ENCODE results near the gene MGAT5. TPM values are rescaled to one million over a fixed set of nuclear protein-coding genes. Genes with fewer than 3 reads are reported as not detected.

The MGAT5 gene
- total RNA-seq, 1 experiment from 2014 or later, result 11.5 TPM

DNA sequence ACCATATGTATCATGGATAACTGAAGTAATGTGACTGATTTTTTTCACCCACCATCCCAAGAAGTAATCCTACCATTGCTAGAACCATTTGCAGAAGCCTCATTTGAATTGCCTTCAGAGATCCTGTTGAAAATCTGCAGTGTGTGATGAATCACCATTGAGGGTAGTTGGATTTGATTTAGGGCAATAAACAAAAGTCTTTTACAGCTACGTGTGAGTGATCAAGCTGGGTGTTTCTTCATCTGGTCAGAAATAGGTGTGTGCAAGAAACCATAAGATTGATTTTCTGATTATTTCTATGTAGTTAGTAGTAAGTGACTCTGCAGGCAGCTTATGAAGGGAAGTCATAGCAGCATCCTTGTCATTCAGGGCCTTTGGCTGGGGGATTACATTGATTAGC, 159.6 kb downstream of the MGAT5 start:
- H3K36me3 ChIP-seq, result no peaks in the 10 kb centered on the region
- no peaks in the 10 kb centered on the region for H3K27me3 ChIP-seq
- H3K4me3 ChIP-seq, result no peak overlapping the region
- no peak for DNase-seq
- H3K9me3 ChIP-seq, result no peaks in the 10 kb centered on the region

DNA sequence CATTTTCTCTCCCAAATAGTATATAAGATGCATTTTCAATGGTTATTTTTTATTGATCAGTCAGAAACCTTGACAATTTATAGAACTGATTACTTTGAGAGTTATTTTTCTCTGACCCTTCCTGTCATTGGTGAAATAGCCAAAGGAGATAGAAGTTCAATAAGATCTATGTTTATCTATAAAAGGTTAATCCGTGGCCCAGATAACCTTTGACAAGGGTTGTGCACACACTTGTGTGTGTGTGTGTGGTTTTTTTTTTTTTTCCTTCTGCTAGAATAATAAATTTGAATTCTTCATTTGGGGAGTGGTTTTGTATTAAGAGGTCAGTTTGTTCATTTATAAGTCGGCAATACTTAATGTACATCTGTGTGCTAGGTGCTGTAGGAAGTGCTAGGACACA, 160.0 kb downstream of the MGAT5 start:
- no peak for DNase-seq
- Histone ChIP-seq H3K9me3 (no peaks in the 10 kb centered on the region), H3K4me3 (no peak overlapping the region), H3K36me3 (no peaks in the 10 kb centered on the region), H3K27me3 (no peaks in the 10 kb centered on the region)

DNA sequence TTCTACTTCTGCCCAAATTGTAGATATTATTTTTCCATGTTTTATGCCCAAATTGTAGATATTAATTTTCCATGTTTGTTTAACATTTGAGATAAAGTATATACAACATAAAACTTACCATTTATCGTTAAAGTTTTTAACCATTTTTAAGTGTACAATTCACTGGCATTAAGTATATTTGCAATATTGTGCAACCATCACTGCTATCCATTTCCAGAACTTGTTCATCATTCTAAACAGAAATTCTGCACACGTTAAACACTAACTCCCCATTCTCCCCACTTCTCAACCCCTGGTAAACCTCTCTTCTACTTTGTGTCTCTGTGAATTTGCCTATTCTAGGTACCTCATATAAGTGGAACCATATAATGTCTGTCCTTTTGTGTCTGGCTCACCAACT, 162.1 kb downstream of the MGAT5 start:
- Histone ChIP-seq H3K4me3 (no peak overlapping the region), H3K9me3 (no peaks in the 10 kb centered on the region)
- no peak for DNase-seq

DNA sequence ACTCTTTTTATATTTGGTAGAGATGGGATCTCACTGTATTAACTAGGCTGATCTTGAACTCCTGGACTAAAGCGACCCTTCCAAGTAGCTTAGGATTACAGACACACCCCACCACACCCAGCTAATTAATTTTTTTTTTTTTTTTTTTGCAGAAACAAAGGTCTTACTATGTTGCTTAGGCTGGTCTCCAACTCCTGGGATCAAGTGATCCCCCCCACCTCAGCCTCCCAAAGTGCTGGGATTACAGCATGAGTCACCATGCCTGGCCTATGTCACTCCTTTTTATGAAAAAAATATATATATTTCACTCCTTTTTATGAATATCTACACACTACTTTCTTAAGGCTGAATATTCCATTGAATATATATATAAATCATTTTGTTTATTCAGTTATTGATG, 162.8 kb downstream of the MGAT5 start:
- Histone ChIP-seq H3K9me3 (no peaks in the 10 kb centered on the region), H3K36me3 (no peaks in the 10 kb centered on the region), H3K27me3 (no peaks in the 10 kb centered on the region), H3K4me3 (no peak overlapping the region)
- no peak for DNase-seq

More for the DNA sequence above, 162.1 kb downstream of the MGAT5 start:
- Histone ChIP-seq H3K36me3 (no peaks in the 10 kb centered on the region), H3K27me3 (no peaks in the 10 kb centered on the region)

DNA sequence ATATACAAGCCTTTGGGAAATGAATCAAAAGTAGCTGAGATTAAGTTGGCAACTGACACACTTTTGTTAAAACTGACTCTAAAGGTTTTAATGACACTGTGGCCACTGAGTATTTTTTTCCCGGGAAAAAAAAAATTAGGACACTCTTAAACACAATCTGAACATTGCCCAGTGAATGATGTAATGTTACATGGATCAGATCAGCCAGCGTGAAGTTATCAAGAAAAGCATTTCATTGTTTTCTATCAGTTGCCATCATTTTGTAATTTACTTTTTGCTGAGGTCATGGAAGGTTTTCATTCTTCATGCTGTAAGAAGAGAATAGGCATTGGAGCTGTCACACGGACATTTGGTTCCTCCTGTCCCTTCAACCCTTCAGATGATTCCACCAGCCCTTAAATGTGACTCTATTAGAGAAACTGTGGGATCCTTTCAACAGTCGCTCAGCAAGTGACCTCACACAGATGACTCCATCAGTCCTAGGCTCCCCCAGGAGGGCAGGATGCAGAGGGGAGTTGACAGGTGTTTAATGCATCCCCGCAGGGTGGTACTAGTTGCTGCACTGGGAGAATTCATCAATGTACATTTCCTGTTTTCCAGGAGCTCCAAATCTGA, 164.2 kb downstream of the MGAT5 start:
- no peaks in the 10 kb centered on the region for H3K9me3 ChIP-seq

GRCh38 chr2:134420259-134420658, 166.4 kb downstream of the MGAT5 start:
- Histone ChIP-seq H3K9me3 (no peaks in the 10 kb centered on the region), H3K4me3 (no peak overlapping the region), H3K36me3 (no peaks in the 10 kb centered on the region), H3K27me3 (no peaks in the 10 kb centered on the region)
- no peak for DNase-seq

More for the DNA sequence above, 164.2 kb downstream of the MGAT5 start:
- no peak overlapping the region for H3K4me3 ChIP-seq
- H3K36me3 ChIP-seq, result no peaks in the 10 kb centered on the region
- H3K27me3 ChIP-seq, result no peaks in the 10 kb centered on the region
- DNase-seq, result no peak

GRCh38 chr2:134420920-134421319, 167.0 kb downstream of the MGAT5 start:
- H3K27me3 ChIP-seq, result no peaks in the 10 kb centered on the region
- H3K36me3 ChIP-seq, result no peaks in the 10 kb centered on the region
- H3K9me3 ChIP-seq, result no peaks in the 10 kb centered on the region
- no peak overlapping the region for H3K4me3 ChIP-seq
- DNase-seq, result no peak

GRCh38 chr2:134421556-134422328, 167.9 kb downstream of the MGAT5 start:
- Histone ChIP-seq H3K36me3 (no peaks in the 10 kb centered on the region), H3K4me3 (no peak overlapping the region), H3K9me3 (no peaks in the 10 kb centered on the region), H3K27me3 (no peaks in the 10 kb centered on the region)
- no peak for DNase-seq

- H3K9me3 ChIP-seq, result no peaks in the 10 kb centered on the region
- no peaks in the 10 kb centered on the region for H3K27me3 ChIP-seq
- H3K4me3 ChIP-seq, result no peak overlapping the region
- no peak for DNase-seq
- no peaks in the 10 kb centered on the region for H3K36me3 ChIP-seq
Measured at GRCh38 chr2:134425724-134426496, 172.0 kb downstream of the MGAT5 start.

DNA sequence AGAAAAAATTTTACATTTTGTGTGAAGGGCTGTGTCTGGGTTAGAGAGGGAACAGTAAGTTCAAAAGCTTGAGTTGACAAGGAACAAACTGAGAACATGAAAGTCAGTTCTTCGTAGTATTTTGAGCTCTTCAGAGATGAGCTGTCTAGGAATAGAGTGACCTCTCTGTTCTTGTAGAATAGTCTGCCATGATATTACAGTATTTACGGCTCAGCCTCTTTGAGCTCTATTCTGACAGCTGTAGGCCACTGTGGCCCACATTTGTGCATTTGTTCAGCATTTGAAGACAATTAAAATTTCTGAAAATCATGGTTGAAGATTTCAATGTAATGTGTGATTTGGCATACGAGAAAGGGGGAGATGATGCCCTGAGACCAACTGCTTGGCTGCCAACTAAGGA, 172.8 kb downstream of the MGAT5 start:
- Histone ChIP-seq H3K27me3 (no peaks in the 10 kb centered on the region), H3K4me3 (no peak overlapping the region), H3K36me3 (no peaks in the 10 kb centered on the region), H3K9me3 (no peaks in the 10 kb centered on the region)
- no peak for DNase-seq

GRCh38 chr2:134429886-134430285, 176.0 kb downstream of the MGAT5 start:
- Histone ChIP-seq H3K4me3 (no peak overlapping the region), H3K9me3 (no peaks in the 10 kb centered on the region), H3K27me3 (no peaks in the 10 kb centered on the region), H3K36me3 (no peaks in the 10 kb centered on the region)
- no peak for DNase-seq

- no peak for DNase-seq
- Histone ChIP-seq H3K36me3 (no peaks in the 10 kb centered on the region), H3K4me3 (no peak overlapping the region), H3K27me3 (no peaks in the 10 kb centered on the region), H3K9me3 (no peaks in the 10 kb centered on the region)
Measured at GRCh38 chr2:134431838-134432434, 178.1 kb downstream of the MGAT5 start.

DNA sequence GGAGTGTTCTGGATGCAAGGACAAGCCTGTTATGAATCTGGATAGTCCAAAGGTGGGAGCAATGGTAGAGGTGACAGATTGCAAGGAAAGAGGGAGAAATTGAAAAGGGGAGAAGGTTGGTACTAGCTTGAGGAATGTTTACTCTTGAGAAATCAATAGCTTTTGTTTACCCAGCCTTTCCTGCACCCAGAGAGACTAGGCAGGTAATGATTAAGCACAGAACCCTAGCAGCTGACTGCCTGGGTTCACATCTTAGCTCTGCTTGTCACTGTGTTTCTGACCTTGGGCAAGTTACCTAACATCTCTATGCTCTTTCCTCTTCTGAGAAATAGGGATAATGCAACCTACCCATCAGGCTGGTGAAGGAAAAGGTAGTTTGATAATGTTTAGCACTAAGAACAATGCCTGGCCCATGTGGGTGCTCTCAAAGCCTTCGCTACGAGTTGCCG, 178.6 kb downstream of the MGAT5 start:
- no peak for DNase-seq
- Histone ChIP-seq H3K36me3 (no peaks in the 10 kb centered on the region), H3K27me3 (no peaks in the 10 kb centered on the region), H3K9me3 (no peaks in the 10 kb centered on the region), H3K4me3 (no peak overlapping the region)

GRCh38 chr2:134433469-134433868, 179.6 kb downstream of the MGAT5 start:
- H3K36me3 ChIP-seq, result no peaks in the 10 kb centered on the region
- H3K4me3 ChIP-seq, result no peak overlapping the region
- H3K9me3 ChIP-seq, result no peaks in the 10 kb centered on the region
- DNase-seq, result no peak
- H3K27me3 ChIP-seq, result no peaks in the 10 kb centered on the region

DNA sequence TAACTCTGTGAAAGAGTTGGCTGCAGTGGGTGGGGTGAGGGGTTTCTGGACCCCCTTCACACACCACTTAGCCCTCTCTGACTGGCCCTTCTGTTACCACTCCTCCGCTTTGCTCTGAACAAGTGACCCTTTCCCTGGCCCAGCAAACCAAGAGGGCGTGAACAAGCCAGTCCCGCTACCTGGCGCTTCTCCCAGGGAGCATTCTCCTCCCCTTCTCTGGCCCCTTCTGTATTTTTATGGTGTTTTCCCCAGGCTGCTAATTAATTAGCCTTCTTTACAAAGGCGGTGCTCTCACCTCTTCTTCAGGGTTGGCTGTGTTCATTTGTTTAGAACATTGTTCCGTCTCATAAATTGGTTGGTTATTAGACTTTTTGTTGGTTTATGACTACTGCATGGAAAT, 180.1 kb downstream of the MGAT5 start:
- Histone ChIP-seq H3K4me3 (no peak overlapping the region), H3K36me3 (no peaks in the 10 kb centered on the region), H3K27me3 (no peaks in the 10 kb centered on the region), H3K9me3 (no peaks in the 10 kb centered on the region)
- DNase-seq, result no peak

GRCh38 chr2:134435505-134435904, 181.6 kb downstream of the MGAT5 start:
- no peak overlapping the region for H3K4me3 ChIP-seq

DNA sequence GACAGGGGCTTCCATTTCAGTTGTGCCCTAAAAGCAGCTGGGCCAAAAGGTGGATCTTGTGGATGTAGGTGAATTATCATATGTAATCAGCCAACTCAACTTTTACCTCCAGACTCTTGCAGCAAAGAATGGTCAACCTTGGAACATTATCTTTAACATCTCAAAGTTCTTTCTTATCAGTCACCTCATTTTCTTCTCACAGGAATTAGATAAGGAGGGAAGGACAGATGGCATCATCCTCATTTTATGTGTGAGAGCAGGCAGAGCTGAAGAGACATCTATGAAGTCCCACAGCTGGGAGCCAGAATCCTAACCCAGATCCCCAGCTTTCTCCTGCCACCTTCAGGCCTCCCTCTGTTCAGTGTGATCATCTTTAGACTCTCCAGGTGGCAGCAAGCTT, 182.1 kb downstream of the MGAT5 start:
- no peak for DNase-seq
- no peak overlapping the region for H3K4me3 ChIP-seq
- H3K27me3 ChIP-seq, result no peaks in the 10 kb centered on the region
- H3K36me3 ChIP-seq, result no peaks in the 10 kb centered on the region
- H3K9me3 ChIP-seq, result no peaks in the 10 kb centered on the region

More at GRCh38 chr2:134435505-134435904, 181.6 kb downstream of the MGAT5 start:
- Histone ChIP-seq H3K36me3 (no peaks in the 10 kb centered on the region), H3K27me3 (no peaks in the 10 kb centered on the region), H3K9me3 (no peaks in the 10 kb centered on the region)
- no peak for DNase-seq

Data from MG63 (cell line).